ENCODE results near the gene TBCD.

Gene TBCD

GRCh38 chr17:82923366-82924113, 171.7 kb downstream of the TBCD start:
- no peak for DNase-seq (ENCODE audit: low read depth in 2 of 2)

GRCh38 chr17:82924214-82924613, 172.3 kb downstream of the TBCD start:
- no peak for DNase-seq (ENCODE audit: low read depth in 2 of 2)

GRCh38 chr17:82924812-82925211, 172.9 kb downstream of the TBCD start:
- no peak for DNase-seq (ENCODE audit: low read depth in 2 of 2)

- no peak for DNase-seq (ENCODE audit: low read depth in 2 of 2)
Observed at GRCh38 chr17:82925336-82925735, 173.5 kb downstream of the TBCD start.

- no peak for DNase-seq (ENCODE audit: low read depth in 2 of 2)
Observed at GRCh38 chr17:82926081-82926480, 174.2 kb downstream of the TBCD start.

- no peak for DNase-seq (ENCODE audit: low read depth in 2 of 2)
Observed at GRCh38 chr17:82926716-82927115, 174.9 kb downstream of the TBCD start.

- DNase-seq (ENCODE audit: low read depth in 2 of 2) = no peak
Observed at GRCh38 chr17:82927311-82927660, 175.4 kb downstream of the TBCD start.

- no peak for DNase-seq (ENCODE audit: low read depth in 2 of 2)
Observed at GRCh38 chr17:82927661-82928601, 176.1 kb downstream of the TBCD start.

- DNase-seq (ENCODE audit: low read depth in 2 of 2) = no peak
Observed at GRCh38 chr17:82929011-82929622, 177.3 kb downstream of the TBCD start.

GRCh38 chr17:82929676-82930042, 177.8 kb downstream of the TBCD start:
- no peak for DNase-seq (ENCODE audit: low read depth in 2 of 2)

GRCh38 chr17:82930043-82930923, 178.4 kb downstream of the TBCD start:
- no peak for DNase-seq (ENCODE audit: low read depth in 2 of 2)

- DNase-seq (ENCODE audit: low read depth in 2 of 2) = no peak
Observed at GRCh38 chr17:82930924-82931698, 179.2 kb downstream of the TBCD start.

- DNase-seq (ENCODE audit: low read depth in 2 of 2) = no peak
Observed at GRCh38 chr17:82931699-82932517, 180.0 kb downstream of the TBCD start.

- no peak for DNase-seq (ENCODE audit: low read depth in 2 of 2)
Observed at GRCh38 chr17:82932518-82933310, 180.8 kb downstream of the TBCD start.

GRCh38 chr17:82933911-82934310, 182.0 kb downstream of the TBCD start:
- no peak for DNase-seq (ENCODE audit: low read depth in 2 of 2)

GRCh38 chr17:82935966-82936767, 184.3 kb downstream of the TBCD start:
- no peak for DNase-seq (ENCODE audit: low read depth in 2 of 2)

- no peak for DNase-seq (ENCODE audit: low read depth in 2 of 2)
Observed at GRCh38 chr17:82936768-82937171, 184.9 kb downstream of the TBCD start.
